Lung (tissue), 12 donors: Measurements from ENCODE around the gene NECTIN3. TPM values are rescaled to one million over a fixed set of nuclear protein-coding genes. Genes with fewer than 3 reads are reported as not detected.
A peak's percentile ranks its signal among the peaks of the same experiment; 100 is the strongest.

ENCODE experiments used
- ATAC-seq: fragments of 200-7000 bp; cut with Tn5 transposase; one replicate; pipeline ENCODE4 v1.9.1; 2020; ENCODE audit warnings: moderate number of reproducible peaks; ENCODE audit not compliant: insufficient read depth, low FRiP score
- DNase-seq, 3 donors: peaks; one replicate each; pipeline ENCODE4 v3.0.0-alpha.2; 2013 to 2017
- H3K27ac ChIP-seq, 2 donors: one replicate each; pipeline ENCODE4 v1.5.1; 2013; ENCODE audit warnings: mild to moderate bottlenecking in 2 of 2, moderate library complexity in 2 of 2, control low read depth in 1 of 2, inconsistent platforms in 1 of 2, low read depth in 1 of 2, low read length in 1 of 2
- H3K27me3 ChIP-seq, 3 donors: one replicate each; pipeline ENCODE4 v1.5.1; 2013; ENCODE audit warnings: low read length in 2 of 3; ENCODE audit not compliant: control insufficient read depth in 3 of 3, insufficient read depth in 3 of 3
- H3K36me3 ChIP-seq, 4 donors: one replicate each; pipeline ENCODE4 v1.5.1; 2013; ENCODE audit warnings: low read length in 4 of 4, mild to moderate bottlenecking in 1 of 4, moderate library complexity in 1 of 4; ENCODE audit not compliant: control insufficient read depth in 4 of 4, insufficient read depth in 4 of 4
- H3K4me1 ChIP-seq, 5 donors: one replicate each; pipeline ENCODE4 v1.5.1; 2013; ENCODE audit warnings: low read length in 5 of 5, mild to moderate bottlenecking in 2 of 5, moderate library complexity in 1 of 5; ENCODE audit not compliant: control insufficient read depth in 5 of 5, insufficient read depth in 5 of 5
- H3K4me3 ChIP-seq: one replicate; pipeline ENCODE4 v1.5.1; 2013; ENCODE audit warnings: mild to moderate bottlenecking, control low read depth, moderate library complexity
- H3K9ac ChIP-seq, 2 donors: one replicate each; pipeline ENCODE4 v1.5.1; 2013; ENCODE audit warnings: low read length in 2 of 2, control low read depth in 1 of 2; ENCODE audit not compliant: insufficient read depth in 1 of 2
- H3K9me3 ChIP-seq, 4 donors: one replicate each; pipeline ENCODE4 v1.5.1; 2013; ENCODE audit warnings: low read length in 3 of 4, mild to moderate bottlenecking in 1 of 4, moderate library complexity in 1 of 4; ENCODE audit not compliant: control insufficient read depth in 4 of 4, insufficient read depth in 3 of 4
- WGBS, 2 donors: extraction: QIAGEN DNeasy Blood & Tissue Kit; methylation state at CpG; one replicate each; pipeline ENCODE4 v1.1.7; 2013; 5-methylcytosine and 5-hydroxymethylcytosine counted together
- polyA plus RNA-seq, 2 donors: library from polyadenylated mRNA; stranded (reverse); fragments of 200-250 nt; gene quantifications; one replicate each; pipeline ENCODE4 v1.2.1, GENCODE V29; 2013
- total RNA-seq, 2 donors: library from RNA; depleted of rRNA in 1 of 2; stranded (reverse); fragments of >200 nt in 1 of 2; gene quantifications; one replicate each; pipeline ENCODE4 v1.2.1, GENCODE V29; 2014 to 2021
- TF ChIP-seq, protein P1 (sequence below): IDR thresholded peaks from 2 replicates; pipeline ENCODE4 v1.5.1; 2012; ENCODE audit warnings: mild to moderate bottlenecking; ENCODE audit errors: control extremely low read depth, extremely low read depth
- donor health status: control.
- donor health status: control.
- donor health status: Bipolar disorder and iron deficiency.
- donor health status: healthy.
- donor health status: DM: yes; HTN: yes; CAD: no.

NECTIN3 gene
- total and polyA plus RNA-seq, 4 donors, result 3.9 to 43.2 (median 12.3) TPM

DNA sequence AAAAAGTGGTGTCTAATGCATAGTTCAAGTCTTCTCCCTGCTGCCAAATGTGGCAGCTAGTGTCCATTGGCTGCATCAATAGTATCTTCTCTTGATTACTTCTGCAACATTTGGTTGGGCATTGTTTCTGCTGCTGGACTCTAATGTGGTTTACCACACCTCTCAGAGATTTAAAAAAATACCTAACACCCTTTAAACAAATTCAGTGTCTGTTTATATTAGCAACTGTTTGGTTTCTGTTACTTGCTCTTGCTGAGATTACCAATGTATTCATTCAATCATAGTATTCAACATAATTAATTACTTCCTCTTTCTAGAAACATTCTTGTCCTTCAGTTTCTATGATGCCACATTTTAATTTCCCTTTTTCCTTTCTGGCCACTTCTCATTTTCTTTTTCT is 20.3 kb upstream of the NECTIN3 start:
- DNase-seq, result no peak
- TF ChIP-seq, protein P1, sequence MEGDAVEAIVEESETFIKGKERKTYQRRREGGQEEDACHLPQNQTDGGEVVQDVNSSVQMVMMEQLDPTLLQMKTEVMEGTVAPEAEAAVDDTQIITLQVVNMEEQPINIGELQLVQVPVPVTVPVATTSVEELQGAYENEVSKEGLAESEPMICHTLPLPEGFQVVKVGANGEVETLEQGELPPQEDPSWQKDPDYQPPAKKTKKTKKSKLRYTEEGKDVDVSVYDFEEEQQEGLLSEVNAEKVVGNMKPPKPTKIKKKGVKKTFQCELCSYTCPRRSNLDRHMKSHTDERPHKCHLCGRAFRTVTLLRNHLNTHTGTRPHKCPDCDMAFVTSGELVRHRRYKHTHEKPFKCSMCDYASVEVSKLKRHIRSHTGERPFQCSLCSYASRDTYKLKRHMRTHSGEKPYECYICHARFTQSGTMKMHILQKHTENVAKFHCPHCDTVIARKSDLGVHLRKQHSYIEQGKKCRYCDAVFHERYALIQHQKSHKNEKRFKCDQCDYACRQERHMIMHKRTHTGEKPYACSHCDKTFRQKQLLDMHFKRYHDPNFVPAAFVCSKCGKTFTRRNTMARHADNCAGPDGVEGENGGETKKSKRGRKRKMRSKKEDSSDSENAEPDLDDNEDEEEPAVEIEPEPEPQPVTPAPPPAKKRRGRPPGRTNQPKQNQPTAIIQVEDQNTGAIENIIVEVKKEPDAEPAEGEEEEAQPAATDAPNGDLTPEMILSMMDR, result no peak
- Histone ChIP-seq H3K9ac (no peak overlapping the region), H3K27me3 (no peaks in the 10 kb centered on the region), H3K36me3 (no peaks in the 10 kb centered on the region), H3K27ac (no peak overlapping the region), H3K9me3 (no peaks in the 10 kb centered on the region), H3K4me3 (no peak overlapping the region), H3K4me1 (peaks cover 0 to 4% (median 0%) of the 10 kb centered on the region in 5 donors)
- ATAC-seq, result no peak

DNA sequence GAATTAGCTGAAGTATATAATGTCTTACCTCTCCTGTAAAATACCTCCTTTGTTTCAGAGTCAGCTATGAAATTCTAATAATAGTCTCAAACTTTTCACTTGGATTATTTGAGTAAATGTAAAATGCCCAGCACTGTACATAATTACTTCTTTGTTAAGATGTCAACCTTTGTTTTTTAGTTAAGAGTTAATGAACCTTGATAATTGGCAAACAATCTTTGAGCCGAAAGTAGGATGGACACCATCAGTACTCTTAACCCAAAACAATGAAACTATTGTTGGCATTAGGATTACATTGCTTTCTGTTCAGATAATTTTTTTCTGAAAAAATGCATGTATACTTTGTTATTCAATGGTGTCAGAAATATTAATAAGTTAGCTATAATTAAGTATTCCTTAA is 3.0 kb upstream of the NECTIN3 start:
- TF ChIP-seq, protein P1, result no peak
- DNase-seq, result no peak
- 85 to 95% methylated on average over 1 of the region's 1 CpG for WGBS, 2 donors
- H3K27ac ChIP-seq, result no peak overlapping the region
- ATAC-seq, result no peak
- H3K4me3 ChIP-seq, result no peak overlapping the region
- H3K9me3 ChIP-seq, result no peaks in the 10 kb centered on the region
- H3K27me3 ChIP-seq, result no peaks in the 10 kb centered on the region
- peaks cover 0 to 6% (median 0%) of the 10 kb centered on the region in 4 donors for H3K36me3 ChIP-seq
- H3K9ac ChIP-seq, result no peak overlapping the region
- peaks cover 0 to 6% (median 0%) of the 10 kb centered on the region in 5 donors for H3K4me1 ChIP-seq

DNA sequence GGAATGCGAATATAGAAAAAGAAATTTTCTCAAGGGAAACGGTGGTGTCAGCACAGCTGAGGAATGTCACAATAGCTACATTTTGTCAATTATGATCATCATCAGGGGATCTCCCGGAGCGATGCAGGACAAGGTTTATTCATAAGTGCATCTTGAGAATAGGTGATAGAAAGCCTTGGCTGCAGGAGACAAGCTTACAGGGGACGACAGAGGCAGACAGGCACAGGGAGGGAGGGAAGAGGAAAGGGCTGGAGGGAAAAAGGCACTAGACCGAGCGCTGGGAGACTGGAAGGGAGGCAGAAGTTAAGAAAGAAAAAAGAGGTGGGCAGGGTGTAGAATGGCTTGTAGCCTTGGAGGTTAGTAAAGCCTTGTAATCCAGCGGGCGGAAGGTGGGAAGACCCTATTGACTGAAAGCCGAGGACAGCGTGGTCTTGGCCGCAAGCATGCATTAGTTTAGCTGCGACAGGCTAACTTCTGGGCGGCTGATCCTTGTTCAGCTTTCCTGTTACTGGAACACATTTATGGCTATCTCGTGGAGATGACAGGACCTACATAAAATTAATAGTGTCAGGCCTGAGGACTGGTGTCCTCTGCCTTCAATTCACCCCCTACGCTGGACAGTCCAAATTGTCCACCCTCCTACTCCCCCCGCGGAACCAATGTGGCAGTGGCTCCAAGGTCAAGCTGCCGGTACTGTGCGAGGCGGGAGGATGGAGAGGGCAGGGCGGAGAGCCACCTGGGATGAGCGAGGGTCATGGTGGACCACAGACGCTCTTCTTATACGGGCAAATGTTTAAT is 1.4 kb upstream of the NECTIN3 start:
- no peaks in the 10 kb centered on the region for H3K27me3 ChIP-seq
- H3K4me1 ChIP-seq, result peaks cover 0 to 17% (median 0%) of the 10 kb centered on the region in 5 donors
- WGBS, 2 donors, result 15 to 20% methylated on average over 25 of the region's 25 CpGs
- H3K4me3 ChIP-seq, result peak overlapping the region; percentile 41
- peak; percentile 21 to 57 (median 56) for DNase-seq
- ATAC-seq, result no peak
- peak overlapping the region in 1 of 2 donors; percentile 73 for H3K27ac ChIP-seq
- TF ChIP-seq, protein P1, result no peak
- H3K36me3 ChIP-seq, result peaks cover 0 to 6% (median 0%) of the 10 kb centered on the region in 4 donors
- no peaks in the 10 kb centered on the region for H3K9me3 ChIP-seq
- peak overlapping the region; percentile 72 to 93 for H3K9ac ChIP-seq
